Endothelial cell of umbilical vein (primary cell): ENCODE measurements around the gene NRROS. TPM values are rescaled to one million over a fixed set of nuclear protein-coding genes. Genes with fewer than 3 reads are reported as not detected.

Experiments
- BruUV-seq: library from RNA; stranded (reverse); fragments of 400-500 nt; replicated peaks from 2 replicates; lab custom pipeline; 2021; lab: Mats Ljungman, UMichigan
- CTCF ChIA-PET: fragments of 300-600, 350-600 bp; sonication (Branson Sonifier 250); formaldehyde crosslinking; loops from one replicate; lab custom pipeline; 2021; ENCODE audit warnings: antibody characterized with exemption, inconsistent platforms; lab: Charles Lee
- POLR2A ChIA-PET: fragments of 300-600, 350-600 bp; sonication (Branson Sonifier 250); formaldehyde crosslinking; loops from one replicate; lab custom pipeline; 2021; ENCODE audit warnings: antibody characterized with exemption, inconsistent platforms; lab: Charles Lee
- DNase-seq: peaks from one replicate; pipeline ENCODE4 v3.0.0-alpha.2; 2011; ENCODE audit warnings: low read depth, low spot score
- FAIRE-seq: peaks from 2 replicates; lab custom pipeline; 2011; peaks lifted over from hg19 to GRCh38; lab: Jason Lieb, UNC
- H2AFZ ChIP-seq: 2 replicates; pipeline ENCODE4 v1.6.0; 2012; ENCODE audit warnings: low read depth, low read length, control low read depth, inconsistent platforms
- H3K27ac ChIP-seq: 2 replicates; pipeline ENCODE4 v1.5.1; 2011; ENCODE audit warnings: low read depth, mild to moderate bottlenecking, control low read depth, low read length, moderate library complexity; ENCODE audit not compliant: insufficient read depth
- H3K27me3 ChIP-seq, 2 experiments: 2 replicates each; pipeline versions ENCODE4 v1.6.0 to v1.6.1; 2011; ENCODE audit warnings: low read length in 2 of 2, mixed read lengths in 1 of 2; ENCODE audit not compliant: control insufficient read depth in 2 of 2, insufficient read depth in 2 of 2
- H3K36me3 ChIP-seq, 2 experiments: 2 replicates in 1 of 2; 3 replicates in 1 of 2; pipeline ENCODE4 v1.5.1; 2011; ENCODE audit warnings: low read length in 2 of 2, mild to moderate bottlenecking in 1 of 2, moderate library complexity in 1 of 2; ENCODE audit not compliant: control insufficient read depth in 2 of 2, insufficient read depth in 2 of 2; ENCODE audit errors: extremely low read depth in 1 of 2
- H3K4me1 ChIP-seq: 3 replicates; pipeline ENCODE4 v1.5.1; 2011; ENCODE audit warnings: mild to moderate bottlenecking, low read length; ENCODE audit not compliant: control insufficient read depth, insufficient read depth; ENCODE audit errors: extremely low read depth
- H3K4me2 ChIP-seq: 2 replicates; pipeline ENCODE4 v1.6.1; 2011; ENCODE audit warnings: low read length, control low read depth, mixed read lengths; ENCODE audit not compliant: insufficient read depth
- H3K4me3 ChIP-seq, 3 experiments: fragments of 200-600 bp in 1 of 3; sonication (generic), shearing (Covaris generic) in 1 of 3; replicated peaks in 1 of 3; 2 replicates each; pipeline ENCODE4 v1.5.1; 2011 to 2016; ENCODE audit warnings: control low read depth in 3 of 3, low read length in 3 of 3, mild to moderate bottlenecking in 2 of 3, inconsistent platforms in 1 of 3, low read depth in 1 of 3, moderate library complexity in 1 of 3; ENCODE audit not compliant: insufficient read depth in 1 of 3
- H3K79me2 ChIP-seq: 2 replicates; pipeline ENCODE4 v1.6.0; 2012; ENCODE audit warnings: low read length, inconsistent platforms; ENCODE audit not compliant: control insufficient read depth, insufficient read depth
- H3K9ac ChIP-seq: replicated peaks from 2 replicates; pipeline ENCODE3; 2011; ENCODE audit warnings: low read length, control low read depth; ENCODE audit not compliant: insufficient read depth; ENCODE audit errors: extremely low read depth
- H3K9me1 ChIP-seq: replicated peaks from 3 replicates; pipeline ENCODE4 v1.6.0; 2011; ENCODE audit warnings: mild to moderate bottlenecking, low read length; ENCODE audit not compliant: control insufficient read depth, insufficient read depth; ENCODE audit errors: extremely low read depth
- H3K9me3 ChIP-seq: replicated peaks from 2 replicates; pipeline ENCODE4 v1.5.1; 2012; ENCODE audit warnings: low read length, inconsistent platforms; ENCODE audit not compliant: control insufficient read depth, insufficient read depth
- H4K20me1 ChIP-seq: replicated peaks from 2 replicates; pipeline ENCODE3; 2011; ENCODE audit warnings: mild to moderate bottlenecking, low read length; ENCODE audit not compliant: control insufficient read depth, insufficient read depth; ENCODE audit errors: extremely low read depth
- CTCF ChIP-seq, 2 donors: IDR thresholded peaks; 1 replicate in 1 of 2; 2 replicates in 1 of 2; pipeline ENCODE4 v1.5.1; 2011; ENCODE audit warnings: low read length in 2 of 2, mild to moderate bottlenecking in 2 of 2, moderate library complexity in 2 of 2, control low read depth in 1 of 2, inconsistent platforms in 1 of 2, low read depth in 1 of 2; ENCODE audit not compliant: insufficient read depth in 1 of 2; ENCODE audit errors: extremely low read depth in 1 of 2
- EZH2 ChIP-seq: IDR thresholded peaks from 2 replicates; pipeline ENCODE4 v1.6.1; 2012; ENCODE audit warnings: borderline replicate concordance, low read depth, mild to moderate bottlenecking, moderate library complexity, low read length, inconsistent platforms; ENCODE audit not compliant: severe bottlenecking
- FOS ChIP-seq: IDR thresholded peaks from 2 replicates; pipeline ENCODE4 v1.6.1; 2011; ENCODE audit warnings: mild to moderate bottlenecking, low read length, moderate library complexity, borderline replicate concordance; ENCODE audit not compliant: insufficient read depth
- GATA2 ChIP-seq: IDR thresholded peaks from 2 replicates; pipeline ENCODE4 v1.7.0; 2011; ENCODE audit warnings: low read depth, mild to moderate bottlenecking, moderate library complexity, mixed read lengths, low read length; ENCODE audit not compliant: insufficient read length, insufficient read depth
- JUN ChIP-seq: IDR thresholded peaks from 2 replicates; pipeline ENCODE4 v1.6.1; 2011; ENCODE audit warnings: borderline replicate concordance, low read depth; ENCODE audit not compliant: insufficient read length, insufficient read depth
- MAX ChIP-seq: IDR thresholded peaks from 2 replicates; pipeline ENCODE4 v1.6.1; 2011; ENCODE audit not compliant: insufficient read depth, insufficient read length
- MYC ChIP-seq: IDR thresholded peaks from one replicate; pipeline ENCODE4 v1.6.1; 2011; ENCODE audit warnings: mild to moderate bottlenecking, low read depth, low read length
- POLR2A ChIP-seq: IDR thresholded peaks from 2 replicates; pipeline ENCODE4 v1.6.1; 2012; ENCODE audit warnings: low read depth, mild to moderate bottlenecking, control low read depth, low read length
- POLR2AphosphoS5 ChIP-seq: IDR thresholded peaks from 2 replicates; pipeline ENCODE4 v1.6.1; 2012; ENCODE audit warnings: low read depth, mild to moderate bottlenecking, control low read depth, low read length, moderate library complexity; ENCODE audit not compliant: insufficient read depth
- dilution Hi-C: fragments of 300-500 bp; cut with MboI; formaldehyde crosslinking; loops from one replicate; pipeline ENCODE4 v1.15.0; 2019; ENCODE audit warnings: low sequenced_read_pairs; ENCODE audit not compliant: extremely low pct_ligation_motif_present
- intact Hi-C: fragments of 100-400 bp; cut with micrococcal nuclease; formaldehyde crosslinking; loops from one replicate; pipeline ENCODE4 v1.10.0; 2022
- polyA plus RNA-seq, 4 experiments: library from polyadenylated mRNA; depleted of rRNA in 3 of 4; stranded (reverse) in 3 of 4; unstranded in 1 of 4; fragments of >200 nt; gene quantifications; 2 replicates each; pipeline versions ENCODE4 v1.2.1 to v1.2.3, GENCODE V29; 2011 to 2012; ENCODE audit warnings: missing spikeins in 1 of 4
- total RNA-seq: library from RNA; stranded (reverse); gene quantifications from 2 replicates; pipeline ENCODE4 v1.2.3, GENCODE V29; 2021

NRROS gene
- total and polyA plus RNA-seq, 2 donors (not counting 3 experiments of a cell fraction or from before 2014, with no cell fraction given) = 8.1 to 15.6 TPM

- Histone ChIP-seq H3K36me3 (no peaks in the 10 kb centered on the region), H3K4me1 (peaks cover 7% of the 10 kb centered on the region), H3K9me1 (no peaks in the 10 kb centered on the region), H3K4me3 (no peak overlapping the region), H3K9me3 (no peaks in the 10 kb centered on the region), H3K9ac (no peak overlapping the region), H3K27me3 (peaks cover 0 to 2% of the 10 kb centered on the region in 2 experiments), H3K79me2 (no peaks in the 10 kb centered on the region), H4K20me1 (no peaks in the 10 kb centered on the region), H3K27ac (no peak overlapping the region), H2AFZ (peak overlapping the region; percentile 68), H3K4me2 (peak overlapping the region; percentile 70)
- ChIA-PET CTCF (interaction anchor here (0.7 to 2.4 kb wide), 7 partner anchors 10 to 141 kb away, joined by 3 to 22 read pairs (median 3); no protein-coding TSS in a partner anchor), POLR2A (no interaction called here)
- FAIRE-seq (peak; percentile 38), DNase-seq (peak; percentile 13)
- no peak for TF ChIP-seq CTCF (IDR thresholded peaks at IDR 0.05; ENCODE audit: extremely low read depth in 1 of 2, insufficient read depth in 1 of 2, low read depth in 1 of 2, low read length in 2 of 2)
- TF ChIP-seq MAX = no peak
- no peak for TF ChIP-seq POLR2AphosphoS5
- no peak for TF ChIP-seq JUN
- no peak for TF ChIP-seq GATA2
- TF ChIP-seq MYC = no peak
- no peak for TF ChIP-seq FOS
- TF ChIP-seq POLR2A = no peak
- no peak for TF ChIP-seq EZH2
- intact Hi-C loops = no loop called here
- dilution Hi-C loops = no loop called here
- no TSS peak for BruUV-seq
Measured at GRCh38 chr3:196670339-196670738, 30.8 kb downstream of the NRROS start.
